Hepatocyte (in vitro differentiated cells): ENCODE measurements around the gene HRH1.

Experiments used
- EZH2phosphoT487 ChIP-seq: fragments of 200-600 bp; sonication (generic); IDR thresholded peaks from one replicate; pipeline ENCODE4 v1.6.1; 2018; ENCODE audit warnings: antibody characterized with exemption, mild to moderate bottlenecking, low read depth, moderate library complexity; ENCODE audit not compliant: unreplicated experiment, severe bottlenecking
- TF ChIP-seq, protein P1 (sequence below): fragments of 200-600 bp; sonication (generic); IDR thresholded peaks from 2 replicates; pipeline ENCODE4 v1.5.1; 2016; ENCODE audit warnings: antibody characterized with exemption, mild to moderate bottlenecking; ENCODE audit not compliant: poor library complexity

DNA sequence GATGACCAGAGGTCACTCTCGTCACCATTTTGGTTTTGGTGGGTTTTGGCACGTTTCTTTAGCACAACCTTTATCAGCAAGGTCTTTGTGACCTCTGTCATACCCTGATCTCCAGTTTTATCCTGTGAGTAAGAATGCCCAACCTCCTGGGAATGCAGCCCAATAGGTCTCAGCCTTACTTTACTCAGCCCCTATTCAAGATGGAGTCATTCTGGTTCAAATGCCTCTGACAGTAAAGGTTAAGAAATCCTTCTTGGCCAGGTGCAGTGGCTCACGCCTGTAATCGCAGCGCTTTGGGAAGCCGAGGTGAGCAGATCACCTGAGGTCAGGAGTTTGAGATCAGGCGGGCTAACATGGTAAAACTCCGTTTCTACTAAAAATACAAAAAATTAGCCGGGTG lies 114.7 kb downstream of the HRH1 start:
- TF ChIP-seq, protein P1, sequence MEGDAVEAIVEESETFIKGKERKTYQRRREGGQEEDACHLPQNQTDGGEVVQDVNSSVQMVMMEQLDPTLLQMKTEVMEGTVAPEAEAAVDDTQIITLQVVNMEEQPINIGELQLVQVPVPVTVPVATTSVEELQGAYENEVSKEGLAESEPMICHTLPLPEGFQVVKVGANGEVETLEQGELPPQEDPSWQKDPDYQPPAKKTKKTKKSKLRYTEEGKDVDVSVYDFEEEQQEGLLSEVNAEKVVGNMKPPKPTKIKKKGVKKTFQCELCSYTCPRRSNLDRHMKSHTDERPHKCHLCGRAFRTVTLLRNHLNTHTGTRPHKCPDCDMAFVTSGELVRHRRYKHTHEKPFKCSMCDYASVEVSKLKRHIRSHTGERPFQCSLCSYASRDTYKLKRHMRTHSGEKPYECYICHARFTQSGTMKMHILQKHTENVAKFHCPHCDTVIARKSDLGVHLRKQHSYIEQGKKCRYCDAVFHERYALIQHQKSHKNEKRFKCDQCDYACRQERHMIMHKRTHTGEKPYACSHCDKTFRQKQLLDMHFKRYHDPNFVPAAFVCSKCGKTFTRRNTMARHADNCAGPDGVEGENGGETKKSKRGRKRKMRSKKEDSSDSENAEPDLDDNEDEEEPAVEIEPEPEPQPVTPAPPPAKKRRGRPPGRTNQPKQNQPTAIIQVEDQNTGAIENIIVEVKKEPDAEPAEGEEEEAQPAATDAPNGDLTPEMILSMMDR = no peak
- TF ChIP-seq EZH2phosphoT487 = no peak
